Panc1 (cell line): Measurements from ENCODE around the gene DNAJC30. TPM values are rescaled to one million over a fixed set of nuclear protein-coding genes. Genes with fewer than 3 reads are reported as not detected.
A peak's percentile ranks its signal among the peaks of the same experiment; 100 is the strongest.
"Not testable (repeated sequence)": the region's sequence is repeated elsewhere in the genome, so short reads cannot be mapped to it uniquely, and the experiment has no call there.

Experiments
- ATAC-seq: fragments of 200-7000 bp; cut with Tn5 transposase; 2 replicates; pipeline ENCODE4 v1.9.1; 2020; ENCODE audit warnings: mild to moderate bottlenecking, moderate library complexity
- BruUV-seq: library from RNA; stranded (reverse); fragments of 400-500 nt; replicated peaks from 2 replicates; lab custom pipeline; 2021; lab: Mats Ljungman, UMichigan
- CTCF ChIA-PET: fragments of 300-600 bp; sonication (Branson Sonifier 250); formaldehyde crosslinking; loops from one replicate; lab custom pipeline; 2022; ENCODE audit warnings: antibody characterized with exemption; lab: Charles Lee
- POLR2A ChIA-PET: fragments of 300-600 bp; sonication (Branson Sonifier 250); formaldehyde crosslinking; loops from one replicate; lab custom pipeline; 2022; ENCODE audit warnings: antibody characterized with exemption; lab: Charles Lee
- DNase-seq: peaks from one replicate; pipeline ENCODE4 v3.0.0-alpha.2; 2010; ENCODE audit warnings: low read depth, low spot score
- H3K27ac ChIP-seq: 2 replicates; pipeline ENCODE4 v1.5.1; 2011; ENCODE audit warnings: mild to moderate bottlenecking, low read length, inconsistent platforms
- H3K27me3 ChIP-seq: fragments of 200-500 bp; sonication (Bioruptor generic); 2 replicates; pipeline ENCODE4 v1.6.0; 2014; ENCODE audit warnings: low read length, inconsistent platforms; ENCODE audit not compliant: control insufficient read depth, insufficient read depth
- H3K36me3 ChIP-seq: fragments of 200-500 bp; sonication (Bioruptor generic); 2 replicates; pipeline ENCODE4 v1.5.1; 2014; ENCODE audit warnings: inconsistent platforms, mild to moderate bottlenecking, low read length, moderate library complexity; ENCODE audit not compliant: control insufficient read depth, insufficient read depth
- H3K4me1 ChIP-seq: 2 replicates; pipeline ENCODE4 v1.5.1; 2011; ENCODE audit warnings: inconsistent platforms, mild to moderate bottlenecking, low read length, moderate library complexity; ENCODE audit not compliant: control insufficient read depth, insufficient read depth
- H3K4me3 ChIP-seq, 2 experiments: 2 replicates each; pipeline ENCODE4 v1.5.1; 2011 to 2012; ENCODE audit warnings: low read depth in 2 of 2, low read length in 2 of 2, mild to moderate bottlenecking in 2 of 2, inconsistent platforms in 1 of 2, moderate library complexity in 1 of 2
- H3K9me3 ChIP-seq: fragments of 200-500 bp; sonication (Bioruptor generic); 2 replicates; pipeline ENCODE4 v1.5.1; 2014; ENCODE audit warnings: low read depth, mild to moderate bottlenecking, inconsistent platforms, low read length, moderate library complexity; ENCODE audit not compliant: control insufficient read depth, insufficient read depth
- CTCF ChIP-seq: fragments of 450-650 bp; IDR thresholded peaks from 2 replicates; pipeline ENCODE4 v1.5.1; 2017; ENCODE audit warnings: mild to moderate bottlenecking
- POLR2AphosphoS5 ChIP-seq: IDR thresholded peaks from 2 replicates; pipeline ENCODE4 v1.6.1; 2012; ENCODE audit warnings: mild to moderate bottlenecking, low read depth, low read length, moderate library complexity
- SIN3A ChIP-seq: IDR thresholded peaks from 2 replicates; pipeline ENCODE4 v1.6.1; 2012; ENCODE audit warnings: low read depth, mild to moderate bottlenecking, low read length, moderate library complexity, borderline replicate concordance; ENCODE audit not compliant: insufficient read depth
- TCF7L2 ChIP-seq: IDR thresholded peaks from 2 replicates; pipeline ENCODE4 v1.6.1; 2011; ENCODE audit warnings: mild to moderate bottlenecking, low read depth, low read length, inconsistent platforms
- in situ Hi-C: cut with HindIII; loops from 2 replicates; pipeline ENCODE4 v1.10.0; 2016; ENCODE audit warnings: low sequenced_read_pairs, low pct_unique_long_range_greater_than_20kb
- intact Hi-C: fragments of 100-400 bp; cut with micrococcal nuclease; formaldehyde crosslinking; loops from one replicate; pipeline ENCODE4 v1.10.0; 2022; ENCODE audit not compliant: unreplicated experiment
- total RNA-seq: library from RNA; stranded (reverse); gene quantifications from one replicate; pipeline ENCODE4 v1.2.1, GENCODE V29; 2021; ENCODE audit not compliant: unreplicated experiment
- TF ChIP-seq, protein P1 (sequence below), 2 experiments: IDR thresholded peaks; 2 replicates each; pipeline ENCODE4 v1.6.1; 2011 to 2012; ENCODE audit warnings: low read depth in 2 of 2, control low read depth in 1 of 2, low read length in 1 of 2, mild to moderate bottlenecking in 1 of 2, moderate library complexity in 1 of 2; ENCODE audit not compliant: insufficient read depth in 1 of 2

The DNAJC30 gene
- total RNA-seq, 1 experiment from 2014 or later, result 11.1 TPM

DNA sequence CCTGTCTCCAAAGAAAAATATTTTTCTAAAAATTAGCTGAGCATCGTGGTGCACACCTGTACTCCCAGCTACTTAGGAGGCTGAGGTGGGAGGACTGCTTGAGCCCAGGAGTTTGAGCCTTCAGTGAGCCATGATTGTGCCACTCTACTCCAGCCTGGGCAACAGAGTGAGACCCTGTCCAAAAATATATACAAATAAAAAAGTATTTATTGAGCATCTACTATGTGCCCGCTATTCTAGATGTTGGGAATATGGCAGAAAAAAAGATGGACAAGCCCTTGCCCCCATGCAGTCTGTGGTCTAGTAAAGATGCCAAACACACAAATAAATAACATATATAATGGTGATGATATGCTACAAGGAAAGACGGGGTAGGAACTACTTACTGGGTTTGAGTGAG is 40.6 kb upstream of the DNAJC30 start:
- POLR2A ChIA-PET, result no interaction called here
- no TSS peak for BruUV-seq

GRCh38 chr7:73722785-73723184 is 39.5 kb upstream of the DNAJC30 start:
- DNase-seq (no peak), ATAC-seq (no peak)
- no peak overlapping the region for H3K27ac ChIP-seq
- CTCF ChIA-PET, result no interaction called here
- peaks cover 31% of the 10 kb centered on the region for H3K4me1 ChIP-seq
- no peaks in the 10 kb centered on the region for H3K36me3 ChIP-seq
- TF ChIP-seq POLR2AphosphoS5, result no peak
- H3K9me3 ChIP-seq, result no peaks in the 10 kb centered on the region
- POLR2A ChIA-PET, result no interaction called here
- no peaks in the 10 kb centered on the region for H3K27me3 ChIP-seq
- intact Hi-C loops (no loop called here), in situ Hi-C loops (no loop called here)
- no peak overlapping the region for H3K4me3 ChIP-seq
- no TSS peak for BruUV-seq

More for the DNA sequence above, 40.6 kb upstream of the DNAJC30 start:
- H3K9me3 ChIP-seq, result no peaks in the 10 kb centered on the region
- in situ Hi-C loops, result no loop called here
- ATAC-seq (no peak), DNase-seq (no peak)
- H3K36me3 ChIP-seq, result no peaks in the 10 kb centered on the region
- TF ChIP-seq TCF7L2 (no peak), POLR2AphosphoS5 (no peak), CTCF (no peak), SIN3A (no peak)
- TF ChIP-seq, protein P1, sequence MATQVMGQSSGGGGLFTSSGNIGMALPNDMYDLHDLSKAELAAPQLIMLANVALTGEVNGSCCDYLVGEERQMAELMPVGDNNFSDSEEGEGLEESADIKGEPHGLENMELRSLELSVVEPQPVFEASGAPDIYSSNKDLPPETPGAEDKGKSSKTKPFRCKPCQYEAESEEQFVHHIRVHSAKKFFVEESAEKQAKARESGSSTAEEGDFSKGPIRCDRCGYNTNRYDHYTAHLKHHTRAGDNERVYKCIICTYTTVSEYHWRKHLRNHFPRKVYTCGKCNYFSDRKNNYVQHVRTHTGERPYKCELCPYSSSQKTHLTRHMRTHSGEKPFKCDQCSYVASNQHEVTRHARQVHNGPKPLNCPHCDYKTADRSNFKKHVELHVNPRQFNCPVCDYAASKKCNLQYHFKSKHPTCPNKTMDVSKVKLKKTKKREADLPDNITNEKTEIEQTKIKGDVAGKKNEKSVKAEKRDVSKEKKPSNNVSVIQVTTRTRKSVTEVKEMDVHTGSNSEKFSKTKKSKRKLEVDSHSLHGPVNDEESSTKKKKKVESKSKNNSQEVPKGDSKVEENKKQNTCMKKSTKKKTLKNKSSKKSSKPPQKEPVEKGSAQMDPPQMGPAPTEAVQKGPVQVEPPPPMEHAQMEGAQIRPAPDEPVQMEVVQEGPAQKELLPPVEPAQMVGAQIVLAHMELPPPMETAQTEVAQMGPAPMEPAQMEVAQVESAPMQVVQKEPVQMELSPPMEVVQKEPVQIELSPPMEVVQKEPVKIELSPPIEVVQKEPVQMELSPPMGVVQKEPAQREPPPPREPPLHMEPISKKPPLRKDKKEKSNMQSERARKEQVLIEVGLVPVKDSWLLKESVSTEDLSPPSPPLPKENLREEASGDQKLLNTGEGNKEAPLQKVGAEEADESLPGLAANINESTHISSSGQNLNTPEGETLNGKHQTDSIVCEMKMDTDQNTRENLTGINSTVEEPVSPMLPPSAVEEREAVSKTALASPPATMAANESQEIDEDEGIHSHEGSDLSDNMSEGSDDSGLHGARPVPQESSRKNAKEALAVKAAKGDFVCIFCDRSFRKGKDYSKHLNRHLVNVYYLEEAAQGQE (IDR thresholded peaks at IDR 0.05; ENCODE audit: insufficient read depth in 1 of 2, low read depth in 2 of 2, low read length in 1 of 2), result no peak
- peaks cover 25% of the 10 kb centered on the region for H3K4me1 ChIP-seq
- no peak overlapping the region for H3K4me3 ChIP-seq
- CTCF ChIA-PET, result interaction anchor here (0.7 kb wide), 1 partner anchor 11 kb away, joined by 4 read pairs; no protein-coding TSS in a partner anchor
- no peak overlapping the region for H3K27ac ChIP-seq
- intact Hi-C loops, result no loop called here
- H3K27me3 ChIP-seq, result no peaks in the 10 kb centered on the region

DNA sequence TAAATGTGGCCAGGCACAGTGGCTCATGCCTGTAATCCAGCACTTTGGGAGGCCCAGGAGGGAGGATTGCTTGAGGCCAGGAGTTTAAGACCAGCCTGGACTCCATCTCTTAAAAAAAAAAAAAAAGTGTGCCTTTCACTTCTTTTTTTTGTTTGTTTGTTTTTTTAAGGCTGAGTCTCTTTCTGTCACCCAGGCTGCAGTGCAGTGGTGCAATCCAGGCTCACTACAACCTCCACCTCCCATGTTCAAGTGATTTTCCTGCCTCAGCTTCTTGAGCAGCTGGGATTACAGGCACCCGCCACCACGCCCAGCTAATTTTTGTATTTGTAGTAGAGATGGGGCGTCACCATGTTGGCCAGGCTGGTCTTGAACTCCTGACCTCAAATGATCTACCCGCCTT is 38.9 kb upstream of the DNAJC30 start:
- H3K4me3 ChIP-seq, H3K36me3 ChIP-seq, DNase-seq, intact Hi-C loops, BruUV-seq, POLR2A ChIA-PET, H3K9me3 ChIP-seq, in situ Hi-C loops, ATAC-seq, H3K27me3 ChIP-seq: not testable (repeated sequence)
- CTCF ChIA-PET, result interaction anchor here (0.7 kb wide), 1 partner anchor 106 kb away, joined by 4 read pairs; no protein-coding TSS in a partner anchor
- peak overlapping the region; percentile 74 for H3K27ac ChIP-seq
- peaks cover 35% of the 10 kb centered on the region for H3K4me1 ChIP-seq
